GM12878 (cell line): ENCODE data around the gene ATP6V1A. TPM values are rescaled to one million over a fixed set of nuclear protein-coding genes. Genes with fewer than 3 reads are reported as not detected.

Experiments
- ATAC-seq: fragments of 200-7000 bp; cut with Tn5 transposase; 3 replicates; pipeline ENCODE4 v1.9.1; 2020; ENCODE audit warnings: mild to moderate bottlenecking, moderate library complexity
- BruUV-seq: library from RNA; stranded (reverse); fragments of 400-500 nt; replicated peaks from 2 replicates; lab custom pipeline; 2021; lab: Mats Ljungman, UMichigan
- CTCF ChIA-PET: fragments of 300-600 bp; sonication (Branson Sonifier 250); formaldehyde crosslinking; extraction: SDS; loops from one replicate; lab custom pipeline; 2021; ENCODE audit warnings: inconsistent platforms; lab: Yijun Ruan, JAX
- POLR2A ChIA-PET: fragments of 350-600 bp; formaldehyde crosslinking; extraction: SDS; loops from one replicate; lab custom pipeline; 2021; ENCODE audit warnings: inconsistent platforms; lab: Charles Lee
- RAD21 ChIA-PET: fragments of 300-600 bp; sonication (Branson Sonifier 250); formaldehyde crosslinking; loops from one replicate; lab custom pipeline; 2023; ENCODE audit warnings: antibody characterized with exemption; ENCODE audit not compliant: unreplicated experiment; lab: Charles Lee
- SMC1A ChIA-PET: fragments of 300-600 bp; sonication (Branson Sonifier 250); formaldehyde crosslinking; loops from one replicate; lab custom pipeline; 2023; ENCODE audit not compliant: unreplicated experiment, uncharacterized antibody; lab: Charles Lee
- DNase-seq: peaks from one replicate; pipeline ENCODE4 v3.0.0-alpha.2; 2011; ENCODE audit warnings: low read depth, low spot score
- FAIRE-seq: peaks from 3 replicates; lab custom pipeline; 2011; peaks lifted over from hg19 to GRCh38; lab: Jason Lieb, UNC
- H2AFZ ChIP-seq: 2 replicates; pipeline ENCODE4 v1.6.0; 2011; ENCODE audit warnings: low read depth, low read length, control low read depth; ENCODE audit not compliant: control insufficient read depth
- H3K27ac ChIP-seq: 2 replicates; pipeline ENCODE4 v1.5.1; 2011; ENCODE audit warnings: control low read depth; ENCODE audit not compliant: control insufficient read depth, insufficient read depth
- H3K27me3 ChIP-seq, 2 experiments: replicated peaks in 1 of 2; 2 replicates each; pipeline versions ENCODE4 v1.6.0 to v1.6.1; 2011; ENCODE audit warnings: low read length in 1 of 2; ENCODE audit not compliant: control insufficient read depth in 2 of 2, insufficient read depth in 2 of 2
- H3K36me3 ChIP-seq, 2 experiments: 2 replicates each; pipeline ENCODE4 v1.5.1; 2011; ENCODE audit warnings: low read length in 1 of 2; ENCODE audit not compliant: control insufficient read depth in 2 of 2, insufficient read depth in 2 of 2
- H3K4me1 ChIP-seq: 2 replicates; pipeline ENCODE4 v1.6.1; 2011; ENCODE audit warnings: mild to moderate bottlenecking, low read length, moderate library complexity, mixed read lengths; ENCODE audit not compliant: control insufficient read depth, insufficient read depth
- H3K4me2 ChIP-seq: 2 replicates; pipeline ENCODE4 v1.6.0; 2011; ENCODE audit warnings: control low read depth; ENCODE audit not compliant: control insufficient read depth, insufficient read depth
- H3K4me3 ChIP-seq: fragments of 200-600 bp; sonication (generic); 2 replicates; pipeline ENCODE4 v1.5.1; 2016
- H3K79me2 ChIP-seq: 2 replicates; pipeline ENCODE4 v1.6.0; 2011; ENCODE audit warnings: low read length; ENCODE audit not compliant: control insufficient read depth, insufficient read depth
- H3K9ac ChIP-seq: 2 replicates; pipeline ENCODE4 v1.8.0; 2011; ENCODE audit warnings: low read length, control low read depth, mixed read lengths; ENCODE audit not compliant: control insufficient read depth, insufficient read depth
- H3K9me3 ChIP-seq: replicated peaks from 3 replicates; pipeline ENCODE4 v1.5.1; 2011; ENCODE audit warnings: mild to moderate bottlenecking, low read length; ENCODE audit not compliant: control insufficient read depth, insufficient read depth
- H4K20me1 ChIP-seq: 2 replicates; pipeline ENCODE4 v1.6.0; 2011; ENCODE audit not compliant: control insufficient read depth, insufficient read depth
- ATF7 ChIP-seq: fragments of 450-650 bp; IDR thresholded peaks from 2 replicates; pipeline ENCODE4 v1.6.1; 2016; ENCODE audit warnings: low read depth, mild to moderate bottlenecking
- BMI1 ChIP-seq: fragments of 450-650 bp; IDR thresholded peaks from 2 replicates; pipeline ENCODE4 v1.6.1; 2016; ENCODE audit warnings: mild to moderate bottlenecking, moderate library complexity, borderline replicate concordance
- ESRRA ChIP-seq: IDR thresholded peaks from 2 replicates; pipeline ENCODE4 v1.6.1; 2012; ENCODE audit warnings: mild to moderate bottlenecking, low read length, improper control_type of control experiment
- ETV6 ChIP-seq, 2 experiments: fragments of 450-650 bp in 1 of 2; IDR thresholded peaks in 1 of 2; conservative IDR thresholded peaks in 1 of 2; 2 replicates each; pipeline ENCODE4 v1.6.1; 2014; ENCODE audit warnings: antibody characterized with exemption in 1 of 2, borderline replicate concordance in 1 of 2, low read depth in 1 of 2, mild to moderate bottlenecking in 1 of 2, moderate library complexity in 1 of 2
- HCFC1 ChIP-seq: fragments of 150-350 bp; IDR thresholded peaks from 2 replicates; pipeline ENCODE4 v1.6.1; 2014; ENCODE audit warnings: low read length
- IKZF2 ChIP-seq, 2 experiments: fragments of 450-650 bp; IDR thresholded peaks; 2 replicates each; pipeline ENCODE4 v1.6.1; 2017; ENCODE audit warnings: mild to moderate bottlenecking in 2 of 2, moderate library complexity in 2 of 2
- NR2F1 ChIP-seq: fragments of 450-650 bp; conservative IDR thresholded peaks from 2 replicates; pipeline ENCODE4 v1.6.1; 2017; ENCODE audit warnings: mild to moderate bottlenecking
- POLR2AphosphoS2 ChIP-seq: IDR thresholded peaks from 2 replicates; pipeline ENCODE4 v1.6.1; 2011; ENCODE audit warnings: low read depth, mild to moderate bottlenecking, low read length, improper control_type of control experiment, moderate library complexity
- RBBP5 ChIP-seq: fragments of 200-600 bp; sonication (generic); conservative IDR thresholded peaks from 2 replicates; pipeline ENCODE4 v1.6.1; 2016
- RUNX3 ChIP-seq: IDR thresholded peaks from 2 replicates; pipeline ENCODE4 v1.6.1; 2012; ENCODE audit warnings: low read length, inconsistent platforms
- SMARCA5 ChIP-seq: fragments of 450-650 bp; IDR thresholded peaks from 2 replicates; pipeline ENCODE4 v1.6.1; 2017; ENCODE audit warnings: mild to moderate bottlenecking
- SUZ12 ChIP-seq: fragments of 200-600 bp; sonication (generic); IDR thresholded peaks from one replicate; pipeline ENCODE4 v1.6.1; 2018; ENCODE audit warnings: antibody characterized with exemption, mild to moderate bottlenecking; ENCODE audit not compliant: unreplicated experiment
- TARDBP ChIP-seq: IDR thresholded peaks from 2 replicates; pipeline ENCODE4 v1.6.1; 2016; ENCODE audit warnings: borderline replicate concordance
- ZNF217 ChIP-seq: fragments of 450-650 bp; IDR thresholded peaks from 2 replicates; pipeline ENCODE4 v1.6.1; 2017; ENCODE audit warnings: antibody characterized with exemption, mild to moderate bottlenecking
- ZSCAN29 ChIP-seq: fragments of 450-650 bp; IDR thresholded peaks from 2 replicates; pipeline ENCODE4 v1.6.1; 2017; ENCODE audit warnings: mild to moderate bottlenecking, moderate library complexity
- ZZZ3 ChIP-seq: IDR thresholded peaks from 2 replicates; pipeline ENCODE4 v1.6.1; 2011; ENCODE audit warnings: low read depth; ENCODE audit not compliant: control insufficient read depth, insufficient read length
- WGBS: methylation state at CpG from one replicate; pipeline ENCODE4 v1.1.6; 2016; ENCODE audit warnings: low lambda C conversion rate; ENCODE audit not compliant: insufficient replicate concordance, insufficient coverage; ENCODE audit errors: missing lambda C conversion rate; 5-methylcytosine and 5-hydroxymethylcytosine counted together
- in situ Hi-C: fragments of 300-500 bp; cut with MboI; formaldehyde crosslinking; loops from 9 replicates; pipeline ENCODE4 v1.14.3; 2018; ENCODE audit warnings: mixed read lengths
- intact Hi-C: fragments of 100-400 bp; cut with micrococcal nuclease; formaldehyde crosslinking; loops from one replicate; pipeline ENCODE4 v1.14.2; 2022; ENCODE audit not compliant: unreplicated experiment
- polyA plus RNA-seq, 11 experiments: library from polyadenylated mRNA; depleted of rRNA in 4 of 11; unstranded in 6 of 11; stranded (reverse) in 5 of 11; fragments of >200 nt; fragmentation: Nextera tagmentation in 4 of 11; fragmentation: Illumina TruSeq in 1 of 11; extraction: Ambion mirVana in 4 of 11; extraction: Trizol in 1 of 11; gene quantifications; 1 replicate in 1 of 11; 2 replicates in 10 of 11; pipeline versions ENCODE4 v1.2.1 to v1.2.3, GENCODE V29; 2011 to 2016; ENCODE audit warnings: inconsistent platforms in 2 of 11, missing spikeins in 2 of 11, low read depth in 1 of 11
- total RNA-seq, 4 experiments: library from RNA; depleted of rRNA in 3 of 4; stranded (reverse); fragments of >200 nt in 3 of 4; fragmentation: Illumina TruSeq in 1 of 4; extraction: Trizol in 1 of 4; gene quantifications; 2 replicates each; pipeline versions ENCODE4 v1.2.1 to v1.2.3, GENCODE V29; 2013 to 2021
- TF ChIP-seq, protein P1 (sequence below): IDR thresholded peaks from 2 replicates; pipeline ENCODE4 v1.6.1; 2012; ENCODE audit warnings: low read length, inconsistent platforms
- TF ChIP-seq, protein P2 (sequence below): fragments of 450-650 bp; IDR thresholded peaks from 2 replicates; pipeline ENCODE4 v1.6.1; 2017; ENCODE audit warnings: mild to moderate bottlenecking, low read depth, inconsistent platforms; ENCODE audit not compliant: poor library complexity, severe bottlenecking
- TF ChIP-seq, protein P3 (sequence below): fragments of 450-650 bp; IDR thresholded peaks from 2 replicates; pipeline ENCODE4 v1.6.1; 2016; ENCODE audit warnings: mild to moderate bottlenecking

ATP6V1A gene
- total and polyA plus RNA-seq, 10 of the 15 experiments (the other 5 are each of a cell fraction or from before 2014, with no cell fraction given) = 22.4 to 65.8 (median 47.7) TPM

DNA sequence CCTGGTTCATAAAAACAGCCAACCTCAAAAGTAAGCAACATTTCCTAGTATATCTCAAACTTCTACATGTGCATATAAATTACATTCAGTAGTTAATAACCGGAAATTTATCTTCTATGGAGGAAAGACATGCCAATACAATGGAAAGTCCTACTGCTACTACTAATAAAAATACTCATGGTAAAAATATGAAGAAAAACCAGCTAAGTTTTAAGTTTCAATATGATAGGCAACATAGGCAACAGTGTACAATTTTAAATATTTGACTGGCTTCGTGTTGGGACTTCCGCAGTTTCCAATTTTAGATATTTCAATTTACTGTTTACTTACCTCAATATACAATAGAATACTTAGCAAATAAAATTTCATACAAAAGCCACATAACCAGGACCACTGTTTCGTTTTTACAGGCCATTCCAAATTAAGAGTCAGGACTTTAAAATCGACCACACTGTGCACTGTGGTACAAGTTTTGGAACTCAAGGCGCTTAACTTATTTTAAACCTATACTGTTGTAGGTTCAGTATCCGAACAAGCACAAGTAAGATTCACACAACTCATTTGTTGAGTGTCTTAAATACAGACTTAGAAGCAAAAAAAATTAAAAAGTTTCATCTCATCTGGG lies 3.7 kb upstream of the ATP6V1A start:
- FAIRE-seq = peak; percentile 65
- in situ Hi-C loops = loop anchor here (5.0 to 10.0 kb wide), 2 partner anchors 248 to 309 kb away; no protein-coding TSS in a partner anchor
- no peak for DNase-seq
- 0 out of 2 replicates have a peak, but pooled peaks cover 3% of the 10 kb centered on the region for H3K4me1 ChIP-seq
- ChIA-PET POLR2A (interaction anchor here (0.7 to 4.5 kb wide), 3 partner anchors 13 to 87 kb away, joined by 3 to 24 read pairs (median 4); no protein-coding TSS in a partner anchor), RAD21 (interaction anchor here (1.0 to 2.7 kb wide), 5 partner anchors 11 to 250 kb away, joined by 3 to 15 read pairs (median 4); partner anchors contain the start of gene USF3), CTCF (interaction anchor here (0.6 to 9.8 kb wide), 12 partner anchors 9 to 247 kb away, joined by 3 to 72 read pairs (median 6); partner anchors contain the start of gene GRAMD1C), SMC1A (interaction anchor here (0.7 to 5.5 kb wide), 9 partner anchors 8 to 250 kb away, joined by 3 to 55 read pairs (median 4); no protein-coding TSS in a partner anchor)
- H3K36me3 ChIP-seq = no peaks in the 10 kb centered on the region
- no peak for ATAC-seq
- WGBS = 0% methylated on average over 7 of the region's 7 CpGs
- H3K79me2 ChIP-seq = peaks cover 92% of the 10 kb centered on the region
- no peaks in the 10 kb centered on the region for H4K20me1 ChIP-seq
- peak overlapping the region; percentile 38 for H3K27ac ChIP-seq
- peak overlapping the region; percentile 81 for H3K4me2 ChIP-seq
- BruUV-seq = no TSS peak
- peak overlapping the region; percentile 91 for H3K9ac ChIP-seq
- intact Hi-C loops = loop anchor here (1.0 to 10.0 kb wide), 3 partner anchors 313 to 712 kb away; partner anchors contain the start of genes CCDC191 and QTRT2
- H3K27me3 ChIP-seq = no peaks in the 10 kb centered on the region
- H3K4me3 ChIP-seq = peak overlapping the region; percentile 70
- no peak overlapping the region for H2AFZ ChIP-seq
- H3K9me3 ChIP-seq = no peaks in the 10 kb centered on the region
- TF ChIP-seq ZSCAN29 = no peak
- no peak for TF ChIP-seq RBBP5
- no peak for TF ChIP-seq ETV6 (conservative IDR thresholded peaks at IDR 0.05 in 1 of 2, IDR thresholded peaks at IDR 0.05 in 1 of 2; ENCODE audit: borderline replicate concordance in 1 of 2, low read depth in 1 of 2)
- TF ChIP-seq, protein P1, sequence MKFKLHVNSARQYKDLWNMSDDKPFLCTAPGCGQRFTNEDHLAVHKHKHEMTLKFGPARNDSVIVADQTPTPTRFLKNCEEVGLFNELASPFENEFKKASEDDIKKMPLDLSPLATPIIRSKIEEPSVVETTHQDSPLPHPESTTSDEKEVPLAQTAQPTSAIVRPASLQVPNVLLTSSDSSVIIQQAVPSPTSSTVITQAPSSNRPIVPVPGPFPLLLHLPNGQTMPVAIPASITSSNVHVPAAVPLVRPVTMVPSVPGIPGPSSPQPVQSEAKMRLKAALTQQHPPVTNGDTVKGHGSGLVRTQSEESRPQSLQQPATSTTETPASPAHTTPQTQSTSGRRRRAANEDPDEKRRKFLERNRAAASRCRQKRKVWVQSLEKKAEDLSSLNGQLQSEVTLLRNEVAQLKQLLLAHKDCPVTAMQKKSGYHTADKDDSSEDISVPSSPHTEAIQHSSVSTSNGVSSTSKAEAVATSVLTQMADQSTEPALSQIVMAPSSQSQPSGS = peak; percentile 13; the same call in 1 of the 2 replicates
- no peak for TF ChIP-seq TARDBP
- TF ChIP-seq IKZF2 (IDR thresholded peaks at IDR 0.05) = 0 out of 4 replicates have a peak, but pooled peaks of 1 of the 2 experiments have one; percentile 19
- no peak for TF ChIP-seq HCFC1
- TF ChIP-seq ZZZ3 = no peak
- no peak for TF ChIP-seq POLR2AphosphoS2
- 0 out of 2 replicates have a peak, but pooled peaks have one; percentile 31 for TF ChIP-seq SMARCA5
- TF ChIP-seq RUNX3 = peak; percentile 88
- TF ChIP-seq ATF7 = no peak
- TF ChIP-seq NR2F1 = no peak
- no peak for TF ChIP-seq SUZ12
- no peak for TF ChIP-seq ESRRA
- TF ChIP-seq ZNF217 = 0 out of 2 replicates have a peak, but pooled peaks have one; percentile 62
- TF ChIP-seq, protein P2, sequence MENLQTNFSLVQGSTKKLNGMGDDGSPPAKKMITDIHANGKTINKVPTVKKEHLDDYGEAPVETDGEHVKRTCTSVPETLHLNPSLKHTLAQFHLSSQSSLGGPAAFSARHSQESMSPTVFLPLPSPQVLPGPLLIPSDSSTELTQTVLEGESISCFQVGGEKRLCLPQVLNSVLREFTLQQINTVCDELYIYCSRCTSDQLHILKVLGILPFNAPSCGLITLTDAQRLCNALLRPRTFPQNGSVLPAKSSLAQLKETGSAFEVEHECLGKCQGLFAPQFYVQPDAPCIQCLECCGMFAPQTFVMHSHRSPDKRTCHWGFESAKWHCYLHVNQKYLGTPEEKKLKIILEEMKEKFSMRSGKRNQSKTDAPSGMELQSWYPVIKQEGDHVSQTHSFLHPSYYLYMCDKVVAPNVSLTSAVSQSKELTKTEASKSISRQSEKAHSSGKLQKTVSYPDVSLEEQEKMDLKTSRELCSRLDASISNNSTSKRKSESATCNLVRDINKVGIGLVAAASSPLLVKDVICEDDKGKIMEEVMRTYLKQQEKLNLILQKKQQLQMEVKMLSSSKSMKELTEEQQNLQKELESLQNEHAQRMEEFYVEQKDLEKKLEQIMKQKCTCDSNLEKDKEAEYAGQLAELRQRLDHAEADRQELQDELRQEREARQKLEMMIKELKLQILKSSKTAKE = peak; percentile 25
- TF ChIP-seq, protein P3, sequence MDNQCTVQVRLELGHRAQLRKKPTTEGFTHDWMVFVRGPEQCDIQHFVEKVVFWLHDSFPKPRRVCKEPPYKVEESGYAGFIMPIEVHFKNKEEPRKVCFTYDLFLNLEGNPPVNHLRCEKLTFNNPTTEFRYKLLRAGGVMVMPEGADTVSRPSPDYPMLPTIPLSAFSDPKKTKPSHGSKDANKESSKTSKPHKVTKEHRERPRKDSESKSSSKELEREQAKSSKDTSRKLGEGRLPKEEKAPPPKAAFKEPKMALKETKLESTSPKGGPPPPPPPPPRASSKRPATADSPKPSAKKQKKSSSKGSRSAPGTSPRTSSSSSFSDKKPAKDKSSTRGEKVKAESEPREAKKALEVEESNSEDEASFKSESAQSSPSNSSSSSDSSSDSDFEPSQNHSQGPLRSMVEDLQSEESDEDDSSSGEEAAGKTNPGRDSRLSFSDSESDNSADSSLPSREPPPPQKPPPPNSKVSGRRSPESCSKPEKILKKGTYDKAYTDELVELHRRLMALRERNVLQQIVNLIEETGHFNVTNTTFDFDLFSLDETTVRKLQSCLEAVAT = no peak
- TF ChIP-seq BMI1 = peak; percentile 10; the same call in 1 of the 2 replicates
